Measurements from ENCODE around the gene OMA1. TPM values are rescaled to one million over a fixed set of nuclear protein-coding genes. Genes with fewer than 3 reads are reported as not detected.

OMA1 gene
- polyA plus RNA-seq, 1 experiment: 17.3 TPM

DNA sequence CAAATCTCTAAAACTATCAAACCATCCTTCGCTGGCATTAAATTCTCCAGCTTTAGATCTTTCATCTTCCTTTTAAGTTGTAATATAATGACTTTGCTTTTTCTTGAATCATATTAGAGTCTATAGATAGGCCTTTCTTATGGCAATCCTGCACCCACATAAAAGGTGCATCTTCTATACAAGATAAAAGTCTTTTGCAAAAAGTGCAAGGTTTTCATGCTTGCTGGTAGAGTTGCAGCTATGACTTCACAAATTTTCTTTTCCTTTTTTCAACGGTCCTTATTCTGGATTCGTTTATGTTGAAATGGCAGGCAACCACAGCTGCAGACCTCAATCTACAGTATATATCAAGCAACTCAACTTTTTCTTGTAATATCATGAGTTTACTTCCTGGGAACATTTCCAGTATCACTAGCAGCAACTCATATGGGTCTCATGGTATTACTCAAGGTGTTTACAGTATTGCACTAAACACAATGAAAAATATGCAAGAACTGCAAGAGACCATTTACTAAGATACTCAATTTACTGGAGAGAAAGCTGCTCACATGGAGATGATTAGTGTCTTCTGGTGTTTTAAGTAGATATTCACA, 22.1 kb downstream of the OMA1 start:
- DNase-seq (ENCODE audit: low read depth, low spot score): peak; percentile 72
- no peaks in the 10 kb centered on the region for H3K27me3 ChIP-seq (ENCODE audit: control insufficient read depth, insufficient read depth, low read length)
- H3K9me3 ChIP-seq (ENCODE audit: control insufficient read depth, insufficient read depth, low read length): no peaks in the 10 kb centered on the region
- H3K27ac ChIP-seq (ENCODE audit: low read depth, low read length): no peak overlapping the region
- ChIA-PET POLR2A (no interaction called here), CTCF (interaction anchor here (1.2 to 15.1 kb wide), 4 partner anchors 9 to 1422 kb away, joined by 3 to 492 read pairs (median 62); partner anchors contain the start of gene OMA1)
- TF ChIP-seq, protein P1, sequence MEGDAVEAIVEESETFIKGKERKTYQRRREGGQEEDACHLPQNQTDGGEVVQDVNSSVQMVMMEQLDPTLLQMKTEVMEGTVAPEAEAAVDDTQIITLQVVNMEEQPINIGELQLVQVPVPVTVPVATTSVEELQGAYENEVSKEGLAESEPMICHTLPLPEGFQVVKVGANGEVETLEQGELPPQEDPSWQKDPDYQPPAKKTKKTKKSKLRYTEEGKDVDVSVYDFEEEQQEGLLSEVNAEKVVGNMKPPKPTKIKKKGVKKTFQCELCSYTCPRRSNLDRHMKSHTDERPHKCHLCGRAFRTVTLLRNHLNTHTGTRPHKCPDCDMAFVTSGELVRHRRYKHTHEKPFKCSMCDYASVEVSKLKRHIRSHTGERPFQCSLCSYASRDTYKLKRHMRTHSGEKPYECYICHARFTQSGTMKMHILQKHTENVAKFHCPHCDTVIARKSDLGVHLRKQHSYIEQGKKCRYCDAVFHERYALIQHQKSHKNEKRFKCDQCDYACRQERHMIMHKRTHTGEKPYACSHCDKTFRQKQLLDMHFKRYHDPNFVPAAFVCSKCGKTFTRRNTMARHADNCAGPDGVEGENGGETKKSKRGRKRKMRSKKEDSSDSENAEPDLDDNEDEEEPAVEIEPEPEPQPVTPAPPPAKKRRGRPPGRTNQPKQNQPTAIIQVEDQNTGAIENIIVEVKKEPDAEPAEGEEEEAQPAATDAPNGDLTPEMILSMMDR (IDR thresholded peaks at IDR 0.05; ENCODE audit: low read depth, low read length): no peak
- H3K4me3 ChIP-seq (ENCODE audit: low read depth, low read length): no peak overlapping the region

DNA sequence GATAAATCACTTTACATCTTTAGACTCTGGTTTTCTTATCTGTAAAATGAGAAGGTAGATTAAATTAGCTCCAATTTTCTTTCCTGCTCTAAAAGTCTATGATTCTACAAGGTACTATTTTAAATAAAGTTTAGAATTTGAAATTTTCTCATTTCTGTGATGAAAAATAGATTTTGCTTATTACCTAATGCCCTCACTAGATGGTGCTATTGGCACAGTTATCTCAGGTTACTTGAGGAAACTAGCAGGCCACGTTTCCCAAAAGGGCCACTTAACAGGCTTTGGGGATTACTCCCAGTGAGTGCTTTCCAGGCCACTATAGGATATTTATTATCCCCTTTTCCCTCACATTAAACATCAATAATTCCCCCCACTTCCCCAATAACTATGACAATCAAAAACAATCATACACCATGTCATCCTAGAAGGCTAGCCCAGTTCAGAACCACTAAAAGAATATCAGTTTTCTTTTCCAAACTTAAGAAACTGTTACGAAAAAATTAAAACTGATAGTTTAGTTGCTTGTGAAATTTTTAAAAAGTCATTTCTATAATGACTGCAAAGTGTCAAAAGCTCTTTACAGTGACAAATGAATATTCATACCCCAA, 30.6 kb downstream of the OMA1 start:
- peak; percentile 66 for DNase-seq (ENCODE audit: low read depth, low spot score)
- Histone ChIP-seq H3K4me3 (ENCODE audit: low read depth, low read length) (no peak overlapping the region), H3K27ac (ENCODE audit: low read depth, low read length) (no peak overlapping the region), H3K9me3 (ENCODE audit: control insufficient read depth, insufficient read depth, low read length) (no peaks in the 10 kb centered on the region), H3K27me3 (ENCODE audit: control insufficient read depth, insufficient read depth, low read length) (no peaks in the 10 kb centered on the region)
- ChIA-PET POLR2A (interaction anchor here (0.6 kb wide), 1 partner anchor 31 kb away, joined by 7 read pairs; the partner anchor contains the start of gene OMA1), CTCF (interaction anchor here (0.6 to 15.1 kb wide), 46 partner anchors 10 to 1432 kb away, joined by 3 to 492 read pairs (median 4); partner anchors contain the start of gene OMA1)
- TF ChIP-seq, protein P1 (IDR thresholded peaks at IDR 0.05; ENCODE audit: low read depth, low read length): peak; percentile 70

DNA sequence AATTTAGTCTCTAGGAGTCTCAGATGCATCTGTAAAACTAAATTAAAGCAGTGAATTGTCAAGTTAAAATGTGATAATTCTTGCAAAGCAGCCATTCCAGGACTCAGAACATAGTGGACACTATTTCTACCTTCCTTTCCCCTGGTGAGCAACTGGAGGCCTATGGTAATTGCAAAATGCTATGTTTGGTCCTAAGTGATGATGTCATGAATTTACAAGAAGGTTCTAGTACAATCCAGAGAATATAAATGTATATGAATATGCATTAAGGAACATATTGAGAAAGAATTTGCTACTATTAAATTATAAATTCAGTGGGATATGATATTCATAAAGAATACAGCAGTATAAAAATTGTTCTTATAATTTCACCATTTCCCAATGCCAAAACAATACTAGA, 32.6 kb downstream of the OMA1 start:
- H3K4me3 ChIP-seq (ENCODE audit: low read depth, low read length): no peak overlapping the region
- ChIA-PET CTCF (interaction anchor here (2.7 to 15.1 kb wide), 4 partner anchors 12 to 142 kb away, joined by 13 to 492 read pairs (median 68); no protein-coding TSS in a partner anchor), POLR2A (no interaction called here)
- TF ChIP-seq, protein P1 (IDR thresholded peaks at IDR 0.05; ENCODE audit: low read depth, low read length): no peak
- H3K27me3 ChIP-seq (ENCODE audit: control insufficient read depth, insufficient read depth, low read length): no peaks in the 10 kb centered on the region
- DNase-seq (ENCODE audit: low read depth, low spot score): no peak
- no peak overlapping the region for H3K27ac ChIP-seq (ENCODE audit: low read depth, low read length)
- H3K9me3 ChIP-seq (ENCODE audit: control insufficient read depth, insufficient read depth, low read length): no peaks in the 10 kb centered on the region

DNA sequence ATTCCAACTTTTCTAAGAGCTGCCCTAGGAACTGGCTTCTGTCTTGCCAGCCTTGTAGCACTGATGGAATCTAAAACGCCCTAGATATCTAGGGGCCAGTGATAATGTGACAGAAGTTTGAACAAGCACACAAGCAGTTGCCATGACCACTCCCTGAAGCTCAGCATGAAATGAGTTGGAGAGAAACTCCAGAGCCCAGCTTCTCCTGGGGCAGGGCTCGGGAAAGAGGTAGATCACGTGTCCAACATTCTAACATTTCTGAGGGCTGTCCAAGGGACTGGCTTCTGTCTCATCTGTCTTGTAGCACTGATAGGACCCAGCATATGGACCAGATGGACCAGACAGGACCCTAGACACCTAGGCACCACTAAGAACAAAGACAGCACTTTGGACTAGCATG, 37.9 kb downstream of the OMA1 start:
- no peak overlapping the region for H3K4me3 ChIP-seq (ENCODE audit: low read depth, low read length)
- no peaks in the 10 kb centered on the region for H3K9me3 ChIP-seq (ENCODE audit: control insufficient read depth, insufficient read depth, low read length)
- no peaks in the 10 kb centered on the region for H3K27me3 ChIP-seq (ENCODE audit: control insufficient read depth, insufficient read depth, low read length)
- no peak for DNase-seq (ENCODE audit: low read depth, low spot score)
- POLR2A ChIA-PET: no interaction called here
- CTCF ChIA-PET: no interaction called here
- TF ChIP-seq, protein P1 (IDR thresholded peaks at IDR 0.05; ENCODE audit: low read depth, low read length): no peak
- H3K27ac ChIP-seq (ENCODE audit: low read depth, low read length): no peak overlapping the region

DNA sequence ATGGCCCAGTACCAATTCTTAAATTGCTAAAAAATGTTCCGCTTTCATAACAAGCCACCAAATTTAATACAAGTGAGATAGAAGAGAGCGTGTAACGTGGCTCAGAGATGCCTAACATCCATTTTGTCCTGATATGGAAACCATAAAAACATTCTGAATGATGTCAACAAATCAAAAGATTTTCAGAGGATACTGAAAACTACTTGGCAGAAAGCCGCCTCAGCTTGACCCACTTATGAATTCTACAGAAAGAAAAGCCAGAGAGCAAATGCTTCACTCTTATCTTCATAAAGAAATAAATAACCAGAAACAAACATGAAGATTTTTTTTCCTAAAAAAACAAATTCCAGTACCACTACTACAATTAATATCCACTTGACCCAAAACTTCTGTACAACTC, 41.2 kb downstream of the OMA1 start:
- H3K27ac ChIP-seq (ENCODE audit: low read depth, low read length): no peak overlapping the region
- H3K9me3 ChIP-seq (ENCODE audit: control insufficient read depth, insufficient read depth, low read length): no peaks in the 10 kb centered on the region
- no peak overlapping the region for H3K4me3 ChIP-seq (ENCODE audit: low read depth, low read length)
- H3K27me3 ChIP-seq (ENCODE audit: control insufficient read depth, insufficient read depth, low read length): no peaks in the 10 kb centered on the region
- CTCF ChIA-PET: interaction anchor here (2.3 kb wide), 1 partner anchor 11 kb away, joined by 20 read pairs; no protein-coding TSS in a partner anchor
- POLR2A ChIA-PET: no interaction called here
- DNase-seq (ENCODE audit: low read depth, low spot score): no peak
- TF ChIP-seq, protein P1 (IDR thresholded peaks at IDR 0.05; ENCODE audit: low read depth, low read length): no peak
